D721Med (cell line): ENCODE results near the gene TBC1D25.

ENCODE experiments used
- DNase-seq: peaks from one replicate; pipeline ENCODE4 v3.0.0; 2011; ENCODE audit warnings: low spot score; ENCODE audit not compliant: insufficient read length
- FAIRE-seq: peaks from 2 replicates; lab custom pipeline; 2011; peaks lifted over from hg19 to GRCh38; lab: Jason Lieb, UNC
- TF ChIP-seq, protein P1 (sequence below): IDR thresholded peaks from 2 replicates; pipeline ENCODE4 v1.5.1; 2012; ENCODE audit warnings: mild to moderate bottlenecking, control low read depth; ENCODE audit not compliant: insufficient read depth; ENCODE audit errors: missing control alignments

TBC1D25 gene

DNA sequence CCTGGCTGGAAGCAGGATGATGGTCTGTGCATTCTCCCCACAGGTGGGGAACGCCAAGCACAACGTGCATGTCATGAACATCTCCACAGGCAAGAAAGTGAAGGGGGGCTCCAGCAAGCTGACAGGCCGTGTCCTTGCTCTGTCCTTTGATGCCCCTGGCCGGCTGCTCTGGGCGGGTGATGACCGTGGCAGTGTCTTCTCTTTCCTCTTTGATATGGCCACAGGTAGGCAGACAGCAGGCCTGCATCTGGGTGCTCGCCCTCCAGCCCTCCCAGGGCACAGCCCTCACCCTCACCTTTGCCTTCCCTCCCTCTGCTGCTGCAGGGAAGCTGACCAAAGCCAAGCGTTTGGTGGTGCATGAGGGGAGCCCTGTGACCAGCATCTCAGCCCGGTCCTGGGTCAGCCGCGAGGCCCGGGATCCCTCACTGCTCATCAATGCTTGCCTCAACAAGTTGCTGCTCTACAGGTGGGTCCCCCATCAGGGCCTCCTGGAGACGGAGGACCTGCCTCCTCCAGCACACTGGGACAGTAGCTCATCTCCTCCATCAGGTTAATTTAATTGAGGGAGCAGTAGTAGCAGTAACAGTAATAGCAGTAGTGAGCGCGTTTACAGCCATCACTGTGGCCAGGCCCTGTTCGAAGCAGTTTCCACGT, 62.4 kb downstream of the TBC1D25 start:
- FAIRE-seq (no peak), DNase-seq (no peak)
- TF ChIP-seq, protein P1, sequence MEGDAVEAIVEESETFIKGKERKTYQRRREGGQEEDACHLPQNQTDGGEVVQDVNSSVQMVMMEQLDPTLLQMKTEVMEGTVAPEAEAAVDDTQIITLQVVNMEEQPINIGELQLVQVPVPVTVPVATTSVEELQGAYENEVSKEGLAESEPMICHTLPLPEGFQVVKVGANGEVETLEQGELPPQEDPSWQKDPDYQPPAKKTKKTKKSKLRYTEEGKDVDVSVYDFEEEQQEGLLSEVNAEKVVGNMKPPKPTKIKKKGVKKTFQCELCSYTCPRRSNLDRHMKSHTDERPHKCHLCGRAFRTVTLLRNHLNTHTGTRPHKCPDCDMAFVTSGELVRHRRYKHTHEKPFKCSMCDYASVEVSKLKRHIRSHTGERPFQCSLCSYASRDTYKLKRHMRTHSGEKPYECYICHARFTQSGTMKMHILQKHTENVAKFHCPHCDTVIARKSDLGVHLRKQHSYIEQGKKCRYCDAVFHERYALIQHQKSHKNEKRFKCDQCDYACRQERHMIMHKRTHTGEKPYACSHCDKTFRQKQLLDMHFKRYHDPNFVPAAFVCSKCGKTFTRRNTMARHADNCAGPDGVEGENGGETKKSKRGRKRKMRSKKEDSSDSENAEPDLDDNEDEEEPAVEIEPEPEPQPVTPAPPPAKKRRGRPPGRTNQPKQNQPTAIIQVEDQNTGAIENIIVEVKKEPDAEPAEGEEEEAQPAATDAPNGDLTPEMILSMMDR: no peak

DNA sequence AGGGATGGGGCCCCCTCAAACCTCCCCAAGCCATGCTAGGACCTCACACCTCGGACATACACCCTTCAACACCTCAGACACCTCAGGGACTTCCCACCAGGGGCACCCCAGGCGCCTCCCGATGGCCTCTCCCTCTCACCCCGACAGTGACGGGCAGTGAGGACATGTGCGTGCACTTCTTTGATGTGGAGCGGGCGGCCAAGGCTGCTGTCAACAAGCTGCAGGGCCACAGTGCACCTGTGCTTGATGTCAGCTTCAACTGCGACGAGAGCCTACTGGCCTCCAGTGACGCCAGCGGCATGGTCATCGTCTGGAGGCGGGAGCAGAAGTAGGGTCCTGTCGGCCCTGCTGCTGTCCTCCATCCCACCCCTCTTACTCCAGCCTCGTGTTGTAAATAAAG, 65.2 kb downstream of the TBC1D25 start:
- no peak for FAIRE-seq
- DNase-seq: no peak
- TF ChIP-seq, protein P1: no peak

DNA sequence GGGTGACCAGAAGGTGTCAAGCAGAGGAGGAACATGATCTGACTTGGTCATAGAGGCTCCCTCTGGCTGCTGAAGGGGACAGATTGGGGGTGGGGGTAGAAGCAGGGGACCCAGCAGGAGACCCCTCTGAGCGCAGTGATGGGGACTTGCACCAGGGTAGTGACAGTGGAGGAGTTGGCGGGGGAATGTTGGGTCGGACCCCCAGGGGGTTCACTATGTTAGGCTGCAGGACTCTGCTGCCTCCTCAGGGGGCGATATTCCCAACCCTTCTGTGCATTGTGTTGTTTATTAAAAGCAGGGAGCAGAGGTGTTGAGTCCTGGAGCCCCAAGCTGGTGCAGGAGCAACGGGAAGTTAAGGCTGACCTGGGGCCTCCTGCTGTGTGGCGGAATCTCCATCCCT, 66.6 kb downstream of the TBC1D25 start:
- FAIRE-seq: no peak
- DNase-seq: no peak
- TF ChIP-seq, protein P1: no peak

DNA sequence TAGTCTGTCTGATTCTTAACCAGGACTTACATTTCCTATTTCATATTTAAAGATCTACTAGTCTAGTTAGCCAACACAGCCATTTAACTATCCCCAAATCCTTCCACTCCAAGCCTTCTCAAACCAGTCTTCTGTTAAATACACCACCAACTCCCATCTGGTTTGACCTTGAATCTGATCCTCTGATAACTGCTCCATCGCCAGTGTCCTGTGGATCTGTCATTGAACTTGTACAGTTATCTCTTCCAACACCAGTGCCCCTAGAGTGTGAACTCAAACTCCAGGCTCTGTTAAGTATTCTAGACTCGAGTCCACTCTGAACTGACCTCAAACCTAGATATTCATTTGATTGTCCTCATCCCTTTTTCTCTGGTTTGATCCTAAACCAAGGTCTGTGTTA, 72.2 kb downstream of the TBC1D25 start:
- DNase-seq (no peak), FAIRE-seq (no peak)
- TF ChIP-seq, protein P1: no peak
